Measurements from ENCODE around the gene TBC1D19.

Gene TBC1D19

GRCh38 chr4:26782168-26782829 is 198.4 kb downstream of the TBC1D19 start:
- Histone ChIP-seq H3K36me3 (ENCODE audit: insufficient read depth, low read length) (no peaks in the 10 kb centered on the region), H2AFZ (ENCODE audit: low read length) (no peak overlapping the region), H3K27me3 (ENCODE audit: insufficient read depth, low read length, poor library complexity, severe bottlenecking) (no peaks in the 10 kb centered on the region), H3K4me1 (ENCODE audit: insufficient read depth, low read length, poor library complexity, severe bottlenecking) (peaks cover 30% of the 10 kb centered on the region), H3K4me3 (ENCODE audit: low read length, poor library complexity, severe bottlenecking) (no peak overlapping the region), H3F3A (ENCODE audit: low read depth) (no peaks in the 10 kb centered on the region), H4K20me1 (ENCODE audit: insufficient read depth, low read length, poor library complexity, severe bottlenecking) (no peaks in the 10 kb centered on the region), H3K9me3 (ENCODE audit: insufficient read depth, low read depth, low read length) (no peaks in the 10 kb centered on the region), H3K9me2 (replicated peaks; ENCODE audit: low read depth, low read length) (no peaks in the 10 kb centered on the region), H3K9ac (ENCODE audit: low read depth, low read length, poor library complexity, severe bottlenecking) (no peak overlapping the region), H3K4me2 (ENCODE audit: low read depth, low read length, poor library complexity, severe bottlenecking) (no peak overlapping the region), H3K79me2 (ENCODE audit: insufficient read depth, low read length) (no peaks in the 10 kb centered on the region)
- no peak for TF ChIP-seq EZH2phosphoT487 (IDR thresholded peaks at IDR 0.05; ENCODE audit: borderline replicate concordance)
- TF ChIP-seq CTCF (conservative IDR thresholded peaks at IDR 0.05; ENCODE audit: low read length): no peak

GRCh38 chr4:26782830-26783202 is 198.9 kb downstream of the TBC1D19 start:
- no peaks in the 10 kb centered on the region for H3K9me3 ChIP-seq (ENCODE audit: insufficient read depth, low read depth, low read length)
- H3K4me2 ChIP-seq (ENCODE audit: low read depth, low read length, poor library complexity, severe bottlenecking): no peak overlapping the region
- no peaks in the 10 kb centered on the region for H3K79me2 ChIP-seq (ENCODE audit: insufficient read depth, low read length)
- no peaks in the 10 kb centered on the region for H3K27me3 ChIP-seq (ENCODE audit: insufficient read depth, low read length, poor library complexity, severe bottlenecking)
- H4K20me1 ChIP-seq (ENCODE audit: insufficient read depth, low read length, poor library complexity, severe bottlenecking): no peaks in the 10 kb centered on the region
- H2AFZ ChIP-seq (ENCODE audit: low read length): no peak overlapping the region
- no peaks in the 10 kb centered on the region for H3F3A ChIP-seq (ENCODE audit: low read depth)
- H3K36me3 ChIP-seq (ENCODE audit: insufficient read depth, low read length): no peaks in the 10 kb centered on the region
- no peak overlapping the region for H3K9ac ChIP-seq (ENCODE audit: low read depth, low read length, poor library complexity, severe bottlenecking)
- H3K4me3 ChIP-seq (ENCODE audit: low read length, poor library complexity, severe bottlenecking): no peak overlapping the region
- H3K9me2 ChIP-seq (replicated peaks; ENCODE audit: low read depth, low read length): no peaks in the 10 kb centered on the region
- TF ChIP-seq EZH2phosphoT487 (IDR thresholded peaks at IDR 0.05; ENCODE audit: borderline replicate concordance) (no peak), CTCF (conservative IDR thresholded peaks at IDR 0.05; ENCODE audit: low read length) (no peak)
- H3K4me1 ChIP-seq (ENCODE audit: insufficient read depth, low read length, poor library complexity, severe bottlenecking): peaks cover 35% of the 10 kb centered on the region

GRCh38 chr4:26784207-26784865 is 200.5 kb downstream of the TBC1D19 start:
- Histone ChIP-seq H4K20me1 (ENCODE audit: insufficient read depth, low read length, poor library complexity, severe bottlenecking) (no peaks in the 10 kb centered on the region), H3K4me3 (ENCODE audit: low read length, poor library complexity, severe bottlenecking) (no peak overlapping the region), H3K79me2 (ENCODE audit: insufficient read depth, low read length) (no peaks in the 10 kb centered on the region), H3K36me3 (ENCODE audit: insufficient read depth, low read length) (no peaks in the 10 kb centered on the region), H3K9me2 (replicated peaks; ENCODE audit: low read depth, low read length) (no peaks in the 10 kb centered on the region), H2AFZ (ENCODE audit: low read length) (no peak overlapping the region), H3K9me3 (ENCODE audit: insufficient read depth, low read depth, low read length) (no peaks in the 10 kb centered on the region), H3K4me2 (ENCODE audit: low read depth, low read length, poor library complexity, severe bottlenecking) (no peak overlapping the region), H3K27me3 (ENCODE audit: insufficient read depth, low read length, poor library complexity, severe bottlenecking) (no peaks in the 10 kb centered on the region), H3F3A (ENCODE audit: low read depth) (no peaks in the 10 kb centered on the region), H3K9ac (ENCODE audit: low read depth, low read length, poor library complexity, severe bottlenecking) (no peak overlapping the region), H3K4me1 (ENCODE audit: insufficient read depth, low read length, poor library complexity, severe bottlenecking) (peaks cover 50% of the 10 kb centered on the region)
- TF ChIP-seq CTCF (conservative IDR thresholded peaks at IDR 0.05; ENCODE audit: low read length): no peak
- TF ChIP-seq EZH2phosphoT487 (IDR thresholded peaks at IDR 0.05; ENCODE audit: borderline replicate concordance): no peak

All from Loucy (cell line).